ENCODE data around the gene LRFN2.

GRCh38 chr6:40353197-40353966 is 233.8 kb downstream of the LRFN2 start:
- TF ChIP-seq CTCF (conservative IDR thresholded peaks at IDR 0.05; ENCODE audit: low read length) (no peak), EZH2phosphoT487 (IDR thresholded peaks at IDR 0.05; ENCODE audit: borderline replicate concordance) (no peak)

Measured in Loucy (cell line).